SK-N-SH (cell line): ENCODE results near the gene TREM2.

Experiments
- CHD2 ChIP-seq: fragments of 150-350 bp; IDR thresholded peaks from 2 replicates; pipeline ENCODE4 v1.6.1; 2018; ENCODE audit warnings: low read length; ENCODE audit not compliant: partially characterized antibody
- EP300 ChIP-seq, 2 experiments: IDR thresholded peaks; 2 replicates each; pipeline versions ENCODE4 v1.4.0 to v1.6.1; 2012; ENCODE audit warnings: borderline replicate concordance in 1 of 2, low read depth in 1 of 2, low read length in 1 of 2
- GABPA ChIP-seq: IDR thresholded peaks from 2 replicates; pipeline ENCODE4 v1.4.0; 2012; ENCODE audit warnings: low read depth, mild to moderate bottlenecking
- JUND ChIP-seq: IDR thresholded peaks from 2 replicates; pipeline ENCODE4 v1.4.0; 2012
- NFIC ChIP-seq: IDR thresholded peaks from 2 replicates; pipeline ENCODE4 v1.4.0; 2012; ENCODE audit warnings: borderline replicate concordance
- POLR2AphosphoS5 ChIP-seq: IDR thresholded peaks from 2 replicates; pipeline ENCODE4 v1.6.1; 2012; ENCODE audit warnings: low read depth, low read length
- RAD21 ChIP-seq: IDR thresholded peaks from 2 replicates; pipeline ENCODE4 v1.6.1; 2012; ENCODE audit warnings: mild to moderate bottlenecking, low read length
- TF ChIP-seq, protein P1 (sequence below): fragments of 200-600 bp; sonication (generic); IDR thresholded peaks from 2 replicates; pipeline ENCODE4 v1.6.1; 2017; ENCODE audit warnings: antibody characterized with exemption, mild to moderate bottlenecking, moderate library complexity

DNA sequence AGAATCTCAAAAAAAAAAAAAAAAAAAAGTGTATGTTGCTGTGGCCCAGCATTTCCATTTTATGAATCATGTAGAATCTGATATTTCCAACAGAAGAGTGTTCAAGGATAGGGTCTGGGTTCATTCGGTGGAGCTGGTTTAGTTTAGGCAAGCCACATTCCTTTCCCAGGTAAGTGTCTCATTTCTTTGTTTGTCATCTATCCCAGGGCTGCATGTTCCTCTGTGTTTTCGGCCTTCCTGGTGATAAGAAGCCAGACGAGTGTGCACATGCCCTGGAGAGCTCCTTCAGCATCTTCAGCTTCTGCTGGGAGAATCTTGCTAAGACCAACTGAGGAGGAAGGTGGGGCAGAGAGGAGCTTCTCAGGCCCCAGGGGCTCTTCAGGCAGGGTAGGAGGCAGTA lies 51.9 kb downstream of the TREM2 start:
- TF ChIP-seq NFIC (no peak), JUND (no peak), CHD2 (no peak), GABPA (no peak), POLR2AphosphoS5 (no peak), RAD21 (no peak), EP300 (IDR thresholded peaks at IDR 0.05; ENCODE audit: borderline replicate concordance in 1 of 2, low read depth in 1 of 2, low read length in 1 of 2) (no peak)
- TF ChIP-seq, protein P1, sequence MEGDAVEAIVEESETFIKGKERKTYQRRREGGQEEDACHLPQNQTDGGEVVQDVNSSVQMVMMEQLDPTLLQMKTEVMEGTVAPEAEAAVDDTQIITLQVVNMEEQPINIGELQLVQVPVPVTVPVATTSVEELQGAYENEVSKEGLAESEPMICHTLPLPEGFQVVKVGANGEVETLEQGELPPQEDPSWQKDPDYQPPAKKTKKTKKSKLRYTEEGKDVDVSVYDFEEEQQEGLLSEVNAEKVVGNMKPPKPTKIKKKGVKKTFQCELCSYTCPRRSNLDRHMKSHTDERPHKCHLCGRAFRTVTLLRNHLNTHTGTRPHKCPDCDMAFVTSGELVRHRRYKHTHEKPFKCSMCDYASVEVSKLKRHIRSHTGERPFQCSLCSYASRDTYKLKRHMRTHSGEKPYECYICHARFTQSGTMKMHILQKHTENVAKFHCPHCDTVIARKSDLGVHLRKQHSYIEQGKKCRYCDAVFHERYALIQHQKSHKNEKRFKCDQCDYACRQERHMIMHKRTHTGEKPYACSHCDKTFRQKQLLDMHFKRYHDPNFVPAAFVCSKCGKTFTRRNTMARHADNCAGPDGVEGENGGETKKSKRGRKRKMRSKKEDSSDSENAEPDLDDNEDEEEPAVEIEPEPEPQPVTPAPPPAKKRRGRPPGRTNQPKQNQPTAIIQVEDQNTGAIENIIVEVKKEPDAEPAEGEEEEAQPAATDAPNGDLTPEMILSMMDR: no peak
